ENCODE measurements around the gene GTF3C1.

Gene GTF3C1

DNA sequence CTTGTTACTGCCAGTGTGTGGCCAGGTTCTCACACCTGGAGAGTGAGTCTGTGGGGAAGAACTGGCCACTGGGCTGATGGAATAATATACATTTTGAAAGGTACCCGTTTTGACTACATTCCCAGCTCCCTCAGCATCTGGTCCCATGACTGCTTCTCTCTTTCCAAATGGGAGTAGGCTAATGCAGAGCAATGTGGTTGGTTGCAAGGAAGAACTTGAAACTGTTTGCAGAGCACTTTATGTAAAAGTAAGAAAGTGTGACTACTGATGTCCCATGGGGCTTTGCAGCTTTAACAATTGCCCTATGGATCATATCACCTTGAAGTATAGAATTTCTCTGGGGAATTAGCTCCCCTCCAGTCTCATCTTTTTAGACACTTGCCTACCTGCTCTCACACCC lies 9.2 kb upstream of the GTF3C1 start:
- no peak for TF ChIP-seq POLR2A (IDR thresholded peaks at IDR 0.05; ENCODE audit: extremely low read depth, insufficient read length)
- TF ChIP-seq, protein P1, sequence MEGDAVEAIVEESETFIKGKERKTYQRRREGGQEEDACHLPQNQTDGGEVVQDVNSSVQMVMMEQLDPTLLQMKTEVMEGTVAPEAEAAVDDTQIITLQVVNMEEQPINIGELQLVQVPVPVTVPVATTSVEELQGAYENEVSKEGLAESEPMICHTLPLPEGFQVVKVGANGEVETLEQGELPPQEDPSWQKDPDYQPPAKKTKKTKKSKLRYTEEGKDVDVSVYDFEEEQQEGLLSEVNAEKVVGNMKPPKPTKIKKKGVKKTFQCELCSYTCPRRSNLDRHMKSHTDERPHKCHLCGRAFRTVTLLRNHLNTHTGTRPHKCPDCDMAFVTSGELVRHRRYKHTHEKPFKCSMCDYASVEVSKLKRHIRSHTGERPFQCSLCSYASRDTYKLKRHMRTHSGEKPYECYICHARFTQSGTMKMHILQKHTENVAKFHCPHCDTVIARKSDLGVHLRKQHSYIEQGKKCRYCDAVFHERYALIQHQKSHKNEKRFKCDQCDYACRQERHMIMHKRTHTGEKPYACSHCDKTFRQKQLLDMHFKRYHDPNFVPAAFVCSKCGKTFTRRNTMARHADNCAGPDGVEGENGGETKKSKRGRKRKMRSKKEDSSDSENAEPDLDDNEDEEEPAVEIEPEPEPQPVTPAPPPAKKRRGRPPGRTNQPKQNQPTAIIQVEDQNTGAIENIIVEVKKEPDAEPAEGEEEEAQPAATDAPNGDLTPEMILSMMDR (IDR thresholded peaks at IDR 0.05; ENCODE audit: low read depth, low read length) = no peak
- TF ChIP-seq, protein P2, sequence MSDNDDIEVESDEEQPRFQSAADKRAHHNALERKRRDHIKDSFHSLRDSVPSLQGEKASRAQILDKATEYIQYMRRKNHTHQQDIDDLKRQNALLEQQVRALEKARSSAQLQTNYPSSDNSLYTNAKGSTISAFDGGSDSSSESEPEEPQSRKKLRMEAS (IDR thresholded peaks at IDR 0.05; ENCODE audit: low read depth, low read length) = no peak
- TF ChIP-seq MYC (IDR thresholded peaks at IDR 0.05; ENCODE audit: low read depth, low read length) = no peak

DNA sequence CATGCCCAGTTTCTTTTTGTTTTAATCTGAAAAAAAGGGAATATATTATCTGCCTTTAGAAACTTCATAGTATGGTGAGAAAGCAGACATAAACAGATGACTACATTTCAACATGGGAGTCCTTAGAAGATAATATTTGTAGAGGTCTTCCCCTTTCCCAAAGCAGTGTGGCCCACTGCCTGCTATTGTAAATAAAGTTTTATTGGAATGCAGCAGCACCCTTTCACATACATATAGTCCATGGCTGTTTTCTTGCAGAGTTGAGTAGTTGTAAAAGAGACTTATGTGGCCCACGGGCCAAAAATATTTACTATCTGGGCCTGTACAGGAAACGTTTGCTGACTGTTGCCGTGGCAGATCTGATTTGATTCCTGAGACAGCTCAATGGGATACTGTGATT lies 8.7 kb upstream of the GTF3C1 start:
- no peak overlapping the region for H3K4me3 ChIP-seq (ENCODE audit: low read depth, low read length)
- DNase-seq (ENCODE audit: low read depth) = no peak
- TF ChIP-seq, protein P2 (IDR thresholded peaks at IDR 0.05; ENCODE audit: low read depth, low read length) = no peak
- no peak for TF ChIP-seq MYC (IDR thresholded peaks at IDR 0.05; ENCODE audit: low read depth, low read length)

More for the DNA sequence above, 9.2 kb upstream of the GTF3C1 start:
- DNase-seq (ENCODE audit: low read depth) = no peak
- no peak overlapping the region for H3K4me3 ChIP-seq (ENCODE audit: low read depth, low read length)

DNA sequence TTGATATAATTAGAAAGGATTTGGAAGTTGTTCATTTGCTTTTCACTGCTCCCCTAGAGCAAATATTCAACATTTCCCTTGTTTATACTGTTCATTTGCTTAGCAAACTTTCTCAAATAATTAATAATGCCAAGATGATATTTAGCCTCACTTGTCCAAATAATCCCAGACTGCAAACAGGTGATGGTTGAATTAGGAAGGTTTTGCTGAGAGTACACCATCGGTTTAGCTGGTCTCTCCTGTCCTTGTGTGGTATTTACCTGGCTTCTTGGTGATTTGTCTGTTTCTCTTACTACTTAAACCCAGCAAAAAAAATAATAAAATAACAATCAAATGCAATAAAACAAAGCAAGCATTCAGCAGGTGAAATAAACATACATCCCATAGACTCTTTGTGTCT lies 6.8 kb upstream of the GTF3C1 start:
- DNase-seq (ENCODE audit: low read depth) = no peak
- no peak overlapping the region for H3K4me3 ChIP-seq (ENCODE audit: low read depth, low read length)
- no peak for TF ChIP-seq MYC (IDR thresholded peaks at IDR 0.05; ENCODE audit: low read depth, low read length)
- TF ChIP-seq, protein P1 (IDR thresholded peaks at IDR 0.05; ENCODE audit: low read depth, low read length) = no peak
- TF ChIP-seq POLR2A (IDR thresholded peaks at IDR 0.05; ENCODE audit: extremely low read depth, insufficient read length) = no peak
- TF ChIP-seq, protein P2 (IDR thresholded peaks at IDR 0.05; ENCODE audit: low read depth, low read length) = no peak

DNA sequence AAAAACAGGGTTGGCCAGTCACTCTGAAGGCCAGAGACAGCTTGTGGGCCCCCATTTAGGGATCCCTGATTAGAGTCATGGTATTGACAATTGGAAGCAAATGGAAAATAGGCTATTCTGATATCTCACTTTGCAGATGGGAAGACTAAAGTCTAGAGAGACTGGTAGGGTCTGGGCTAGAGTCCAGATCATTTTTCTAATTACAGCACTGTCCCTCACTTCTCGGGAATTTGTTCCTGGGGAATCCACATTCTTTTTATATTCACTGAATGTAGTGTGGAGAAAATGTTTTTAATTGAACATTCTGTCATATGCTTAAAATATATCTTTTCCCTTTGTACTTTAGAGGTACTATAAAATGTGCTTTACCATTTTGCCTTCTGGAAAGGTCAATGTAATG lies 1.3 kb upstream of the GTF3C1 start:
- no peak for DNase-seq (ENCODE audit: low read depth)

DNA sequence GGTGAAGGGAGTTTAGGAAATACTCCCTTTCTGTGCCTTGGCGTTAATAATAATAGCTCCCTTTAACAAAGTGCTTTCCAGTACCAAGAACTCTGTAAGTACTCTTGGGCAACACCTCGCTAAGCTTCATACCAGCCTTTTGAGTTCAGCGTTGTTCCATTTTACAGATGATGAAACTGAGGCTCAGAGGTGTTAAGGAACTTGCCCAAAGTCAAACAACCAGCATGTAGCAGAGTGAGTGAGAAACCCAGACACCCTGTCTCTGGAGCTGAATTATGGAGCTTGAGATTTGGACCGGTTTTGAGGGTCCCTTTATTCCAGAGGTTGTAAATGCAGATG lies 838 bp upstream of the GTF3C1 start:
- peak; percentile 18 for DNase-seq (ENCODE audit: low read depth)
- no peak for TF ChIP-seq MYC (IDR thresholded peaks at IDR 0.05; ENCODE audit: low read depth, low read length)
- no peak for TF ChIP-seq POLR2A (IDR thresholded peaks at IDR 0.05; ENCODE audit: extremely low read depth, insufficient read length)
- TF ChIP-seq, protein P2 (IDR thresholded peaks at IDR 0.05; ENCODE audit: low read depth, low read length) = no peak
- H3K4me3 ChIP-seq (ENCODE audit: low read depth, low read length) = peak overlapping the region; percentile 93

More for the DNA sequence above, 1.3 kb upstream of the GTF3C1 start:
- TF ChIP-seq, protein P1 (IDR thresholded peaks at IDR 0.05; ENCODE audit: low read depth, low read length) = no peak
- TF ChIP-seq POLR2A (IDR thresholded peaks at IDR 0.05; ENCODE audit: extremely low read depth, insufficient read length) = no peak
- no peak for TF ChIP-seq MYC (IDR thresholded peaks at IDR 0.05; ENCODE audit: low read depth, low read length)
- TF ChIP-seq, protein P2 (IDR thresholded peaks at IDR 0.05; ENCODE audit: low read depth, low read length) = no peak
- peak overlapping the region; percentile 93 for H3K4me3 ChIP-seq (ENCODE audit: low read depth, low read length)

DNA sequence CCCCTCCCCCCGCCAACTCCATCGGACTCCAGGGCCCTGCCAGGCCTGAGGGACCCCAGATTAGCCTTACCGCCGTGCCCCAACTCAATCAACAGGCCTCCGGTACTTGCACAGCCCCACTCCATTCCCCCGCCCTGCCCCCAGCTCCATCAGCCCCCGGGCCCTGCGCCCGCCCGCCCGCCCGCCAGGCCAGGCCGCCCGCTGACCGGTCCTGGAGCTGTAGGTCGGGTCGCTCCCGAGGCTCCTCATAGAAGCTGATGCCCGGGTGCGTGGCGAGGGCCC lies 308 bp downstream of the GTF3C1 start:
- TF ChIP-seq POLR2A (IDR thresholded peaks at IDR 0.05; ENCODE audit: extremely low read depth, insufficient read length) = no peak
- no peak for TF ChIP-seq MYC (IDR thresholded peaks at IDR 0.05; ENCODE audit: low read depth, low read length)
- TF ChIP-seq, protein P1 (IDR thresholded peaks at IDR 0.05; ENCODE audit: low read depth, low read length) = no peak
- TF ChIP-seq, protein P2 (IDR thresholded peaks at IDR 0.05; ENCODE audit: low read depth, low read length) = no peak
- peak overlapping the region; percentile 89 for H3K4me3 ChIP-seq (ENCODE audit: low read depth, low read length)
- DNase-seq (ENCODE audit: low read depth) = no peak

DNA sequence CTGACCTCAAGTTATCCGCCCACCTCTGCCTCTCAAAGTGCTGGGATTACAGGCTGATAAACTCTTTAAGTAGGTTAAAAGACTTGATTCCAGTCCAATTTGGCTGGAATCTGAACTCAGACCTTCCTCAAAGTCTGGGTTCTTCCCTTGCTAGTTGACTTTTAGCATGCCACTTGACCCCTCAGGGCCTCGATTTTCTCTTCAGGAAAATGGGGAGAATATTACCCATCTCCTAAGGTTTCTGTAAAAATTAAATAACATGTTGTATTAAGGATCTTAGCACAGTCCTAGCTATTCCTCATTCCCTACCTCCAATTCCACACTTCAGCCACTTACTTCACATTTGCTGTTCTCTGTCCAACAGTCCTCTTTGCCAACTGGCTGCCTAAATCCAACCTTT lies 1.9 kb downstream of the GTF3C1 start:
- TF ChIP-seq MYC (IDR thresholded peaks at IDR 0.05; ENCODE audit: low read depth, low read length) (no peak), POLR2A (IDR thresholded peaks at IDR 0.05; ENCODE audit: extremely low read depth, insufficient read length) (no peak)
- TF ChIP-seq, protein P2 (IDR thresholded peaks at IDR 0.05; ENCODE audit: low read depth, low read length) = no peak
- TF ChIP-seq, protein P1 (IDR thresholded peaks at IDR 0.05; ENCODE audit: low read depth, low read length) = no peak
- no peak for DNase-seq (ENCODE audit: low read depth)
- no peak overlapping the region for H3K4me3 ChIP-seq (ENCODE audit: low read depth, low read length)

Measured in NB4 (cell line).